ENCODE results near the gene AMY1B. TPM values are rescaled to one million over a fixed set of nuclear protein-coding genes. Genes with fewer than 3 reads are reported as not detected.
"Not testable (repeated sequence)": the region's sequence is repeated elsewhere in the genome, so short reads cannot be mapped to it uniquely, and the experiment has no call there.

Gene AMY1B
- total and polyA plus RNA-seq, 2 experiments from 2014 or later = not detected

GRCh38 chr1:103641194-103641593 lies 54.8 kb downstream of the AMY1B start:
- H3K79me2 ChIP-seq; H3K9me3 ChIP-seq (ENCODE audit: low read depth); H3K36me3 ChIP-seq (replicated peaks; ENCODE audit: insufficient read depth, low read depth); DNase-seq (ENCODE audit: low spot score); H3K4me1 ChIP-seq (ENCODE audit: insufficient read depth); H3K9me2 ChIP-seq (replicated peaks; ENCODE audit: insufficient read depth); H2AFZ ChIP-seq; H3K27ac ChIP-seq; H3K27me3 ChIP-seq; H4K20me1 ChIP-seq (ENCODE audit: insufficient read depth, poor library complexity, severe bottlenecking); H3K4me2 ChIP-seq; H3K4me3 ChIP-seq: not testable (repeated sequence)
- WGBS (ENCODE audit: low lambda C conversion rate, missing lambda C conversion rate) = no CpG with 5 or more reads among the region's 3 CpGs

Small RNA genes lying within 50 kb of the gene (small RNA-seq; reads per million reads assigned to genes)
- gene AC105272.1 = not detected

Other genes starting within 250 kb of the AMY1B start
- gene RNPC3, start 170.5 kb downstream of the AMY1B start, total RNA-seq = 16.7 and 23.4 TPM in 2 replicates
- 13.4 and 22.2 TPM in 2 replicates for gene RNPC3, start 170.5 kb downstream of the AMY1B start, polyA plus RNA-seq
- 12.6 and 21.5 TPM in 2 replicates for gene AMY2B, start 124.6 kb downstream of the AMY1B start, total RNA-seq
- 9.1 and 9.7 TPM in 2 replicates for gene AMY2B, start 124.6 kb downstream of the AMY1B start, polyA plus RNA-seq
- not detected in 2 replicates for gene AMY2A, start 78.8 kb downstream of the AMY1B start, total RNA-seq
- gene AMY2A, start 78.8 kb downstream of the AMY1B start, polyA plus RNA-seq = not detected in 2 replicates
- gene AMY1A, start 40.5 kb downstream of the AMY1B start, total RNA-seq = not detected in 2 replicates
- gene AMY1A, start 40.5 kb downstream of the AMY1B start, polyA plus RNA-seq = not detected in 2 replicates
- gene AMY1C, start 53.7 kb upstream of the AMY1B start, total RNA-seq = not detected in 2 replicates
- not detected in 2 replicates for gene AMY1C, start 53.7 kb upstream of the AMY1B start, polyA plus RNA-seq

Data from hepatocyte (in vitro differentiated cells).